ENCODE results near the gene CTDSPL. TPM values are rescaled to one million over a fixed set of nuclear protein-coding genes. Genes with fewer than 3 reads are reported as not detected.

Gene CTDSPL
- total and polyA plus RNA-seq, 2 of the 13 experiments (the other 11 are each of a cell fraction or from before 2014, with no cell fraction given): 26.1 to 142 TPM

DNA sequence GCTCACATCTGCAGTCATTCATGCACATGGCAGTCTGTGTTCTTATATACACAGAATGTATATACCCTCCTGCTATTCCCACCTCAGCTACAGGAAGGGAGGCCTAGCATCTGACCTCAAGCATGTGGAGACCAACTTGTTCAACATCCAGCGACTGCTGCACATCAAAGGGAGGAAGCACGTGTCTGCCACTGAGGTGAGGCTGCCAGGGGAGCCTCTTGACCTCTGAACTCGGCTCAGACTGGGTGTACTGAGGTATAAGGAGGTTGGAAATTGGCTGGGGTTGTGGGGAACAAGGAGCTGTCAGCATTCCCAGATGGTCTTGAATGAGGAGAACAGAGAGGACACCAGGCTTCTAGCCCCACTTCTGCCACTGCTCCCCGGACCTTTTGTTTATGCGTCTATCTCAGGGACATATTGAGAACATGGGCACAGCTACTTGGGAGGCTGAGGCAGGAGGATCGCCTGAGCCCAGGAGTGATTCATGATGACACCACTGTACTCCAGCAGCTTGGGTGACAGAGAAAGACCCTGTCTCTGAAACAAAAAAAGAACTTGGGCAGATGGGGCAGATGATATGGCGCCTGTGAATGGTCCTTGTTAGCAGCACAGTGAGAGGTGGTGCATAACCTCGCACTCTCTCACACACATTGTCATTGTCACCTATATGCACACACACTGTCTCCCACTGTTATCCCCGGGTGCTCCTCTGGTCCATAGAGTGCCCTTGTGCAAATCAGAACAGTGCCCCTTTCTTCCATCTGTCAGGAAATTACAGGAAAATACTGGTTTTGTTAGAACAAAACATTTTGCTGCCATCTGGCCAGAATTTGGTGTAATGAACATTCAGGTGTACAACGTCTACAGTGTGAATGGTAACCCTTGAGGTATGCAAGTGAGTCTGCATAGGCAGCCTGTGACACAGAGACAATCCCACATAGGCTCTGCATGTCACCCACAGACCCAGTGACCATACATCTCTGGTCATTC lies 134.3 kb downstream of the CTDSPL start (continued):
- TF ChIP-seq, protein P1, sequence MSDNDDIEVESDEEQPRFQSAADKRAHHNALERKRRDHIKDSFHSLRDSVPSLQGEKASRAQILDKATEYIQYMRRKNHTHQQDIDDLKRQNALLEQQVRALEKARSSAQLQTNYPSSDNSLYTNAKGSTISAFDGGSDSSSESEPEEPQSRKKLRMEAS (IDR thresholded peaks at IDR 0.05): peak; percentile 94
- TF ChIP-seq EP300 (IDR thresholded peaks at IDR 0.05; ENCODE audit: low read depth in 2 of 2, low read length in 2 of 2): peak in 1 of 2 experiments; percentile 11; a peak in 1 of 4 replicates
- no peak for TF ChIP-seq EP300 (CRISPR knock-in tag; IDR thresholded peaks at IDR 0.05; ENCODE audit: borderline replicate concordance)
- TF ChIP-seq, protein P2, sequence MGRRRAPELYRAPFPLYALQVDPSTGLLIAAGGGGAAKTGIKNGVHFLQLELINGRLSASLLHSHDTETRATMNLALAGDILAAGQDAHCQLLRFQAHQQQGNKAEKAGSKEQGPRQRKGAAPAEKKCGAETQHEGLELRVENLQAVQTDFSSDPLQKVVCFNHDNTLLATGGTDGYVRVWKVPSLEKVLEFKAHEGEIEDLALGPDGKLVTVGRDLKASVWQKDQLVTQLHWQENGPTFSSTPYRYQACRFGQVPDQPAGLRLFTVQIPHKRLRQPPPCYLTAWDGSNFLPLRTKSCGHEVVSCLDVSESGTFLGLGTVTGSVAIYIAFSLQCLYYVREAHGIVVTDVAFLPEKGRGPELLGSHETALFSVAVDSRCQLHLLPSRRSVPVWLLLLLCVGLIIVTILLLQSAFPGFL (CRISPR knock-in tag; IDR thresholded peaks at IDR 0.05): no peak
- no peak for TF ChIP-seq CHD4 (IDR thresholded peaks at IDR 0.05; ENCODE audit: borderline replicate concordance, low read length)
- peak; percentile 59; the same call in 1 of the 2 replicates for TF ChIP-seq RARA (CRISPR knock-in tag; IDR thresholded peaks at IDR 0.05)
- TF ChIP-seq STAG1 (CRISPR knock-in tag; IDR thresholded peaks at IDR 0.05): peak; percentile 52
- TF ChIP-seq SKI (IDR thresholded peaks at IDR 0.05; ENCODE audit: partially characterized antibody): no peak
- TF ChIP-seq NR2F1 (CRISPR knock-in tag; IDR thresholded peaks at IDR 0.05): peak in 1 of 2 experiments; percentile 81; a peak in 2 of 4 replicates
- TF ChIP-seq, protein P3, sequence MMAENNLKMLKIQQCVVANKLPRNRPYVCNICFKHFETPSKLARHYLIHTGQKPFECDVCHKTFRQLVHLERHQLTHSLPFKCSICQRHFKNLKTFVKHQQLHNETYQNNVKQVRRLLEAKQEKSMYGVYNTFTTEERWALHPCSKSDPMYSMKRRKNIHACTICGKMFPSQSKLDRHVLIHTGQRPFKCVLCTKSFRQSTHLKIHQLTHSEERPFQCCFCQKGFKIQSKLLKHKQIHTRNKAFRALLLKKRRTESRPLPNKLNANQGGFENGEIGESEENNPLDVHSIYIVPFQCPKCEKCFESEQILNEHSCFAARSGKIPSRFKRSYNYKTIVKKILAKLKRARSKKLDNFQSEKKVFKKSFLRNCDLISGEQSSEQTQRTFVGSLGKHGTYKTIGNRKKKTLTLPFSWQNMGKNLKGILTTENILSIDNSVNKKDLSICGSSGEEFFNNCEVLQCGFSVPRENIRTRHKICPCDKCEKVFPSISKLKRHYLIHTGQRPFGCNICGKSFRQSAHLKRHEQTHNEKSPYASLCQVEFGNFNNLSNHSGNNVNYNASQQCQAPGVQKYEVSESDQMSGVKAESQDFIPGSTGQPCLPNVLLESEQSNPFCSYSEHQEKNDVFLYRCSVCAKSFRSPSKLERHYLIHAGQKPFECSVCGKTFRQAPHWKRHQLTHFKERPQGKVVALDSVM (CRISPR knock-in tag; IDR thresholded peaks at IDR 0.05): 0 out of 2 replicates have a peak, but pooled peaks have one; percentile 47
- TF ChIP-seq SAP130 (CRISPR knock-in tag; IDR thresholded peaks at IDR 0.05; ENCODE audit: low read depth): peak; percentile 41; the same call in 1 of the 2 replicates
- peak; percentile 10; the same call in 1 of the 2 replicates for TF ChIP-seq HNF4A (CRISPR knock-in tag; IDR thresholded peaks at IDR 0.05)
- TF ChIP-seq, protein P4, sequence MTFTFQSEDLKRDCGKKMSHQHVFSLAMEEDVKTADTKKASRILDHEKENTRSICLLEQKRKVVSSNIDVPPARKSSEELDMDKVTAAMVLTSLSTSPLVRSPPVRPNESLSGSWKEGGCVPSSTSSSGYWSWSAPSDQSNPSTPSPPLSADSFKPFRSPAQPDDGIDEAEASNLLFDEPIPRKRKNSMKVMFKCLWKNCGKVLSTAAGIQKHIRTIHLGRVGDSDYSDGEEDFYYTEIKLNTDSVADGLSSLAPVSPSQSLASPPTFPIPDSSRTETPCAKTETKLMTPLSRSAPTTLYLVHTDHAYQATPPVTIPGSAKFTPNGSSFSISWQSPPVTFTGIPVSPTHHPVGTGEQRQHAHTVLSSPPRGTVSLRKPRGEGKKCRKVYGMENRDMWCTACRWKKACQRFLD (CRISPR knock-in tag; IDR thresholded peaks at IDR 0.05; ENCODE audit: borderline replicate concordance): no peak
- no peak for TF ChIP-seq ONECUT2 (CRISPR knock-in tag; IDR thresholded peaks at IDR 0.05)

Data from HepG2 (cell line).